Upper lobe of left lung (tissue), 6 donors: ENCODE measurements around the gene BEGAIN. TPM values are rescaled to one million over a fixed set of nuclear protein-coding genes. Genes with fewer than 3 reads are reported as not detected.
A peak's percentile ranks its signal among the peaks of the same experiment; 100 is the strongest.

ENCODE experiments used
- ATAC-seq, 2 donors: fragments of 200-7000 bp; cut with Tn5 transposase; one replicate each; pipeline ENCODE4 v1.9.1; 2022; ENCODE audit warnings: mild to moderate bottlenecking in 2 of 2, moderate library complexity in 2 of 2; ENCODE audit not compliant: low FRiP score in 2 of 2
- DNase-seq, 2 donors: peaks; one replicate each; pipeline ENCODE4 v3.0.0-alpha.2; 2019 to 2020
- H3K27ac ChIP-seq, 4 donors: fragments of 200-600 bp; sonication (generic); one replicate each; pipeline ENCODE4 v1.5.1; 2016 to 2019
- H3K27me3 ChIP-seq, 4 donors: fragments of 200-600 bp; sonication (generic); one replicate each; pipeline ENCODE4 v1.5.1; 2017 to 2019
- H3K36me3 ChIP-seq, 4 donors: fragments of 200-600 bp; sonication (generic); one replicate each; pipeline ENCODE4 v1.5.1; 2016 to 2019
- H3K4me1 ChIP-seq, 4 donors: fragments of 200-600 bp; sonication (generic); one replicate each; pipeline ENCODE4 v1.5.1; 2018 to 2019
- H3K4me3 ChIP-seq, 4 donors: fragments of 200-600 bp; sonication (generic); one replicate each; pipeline ENCODE4 v1.5.1; 2017 to 2019; ENCODE audit warnings: mild to moderate bottlenecking in 2 of 4, moderate library complexity in 1 of 4
- H3K9me3 ChIP-seq, 4 donors: fragments of 200-600 bp; sonication (generic); one replicate each; pipeline ENCODE4 v1.5.1; 2018 to 2019
- EP300 ChIP-seq, 4 donors: sonication (generic); formaldehyde crosslinking; IDR thresholded peaks; one replicate each; pipeline ENCODE4 v1.5.1; 2017; ENCODE audit warnings: antibody characterized with exemption in 4 of 4, control low read depth in 2 of 4
- POLR2A ChIP-seq, 4 donors: fragments of 450-650 bp; IDR thresholded peaks; one replicate each; pipeline ENCODE4 v1.5.1; 2016 to 2017; ENCODE audit warnings: antibody characterized with exemption in 4 of 4, mild to moderate bottlenecking in 2 of 4
- POLR2AphosphoS5 ChIP-seq, 2 donors: sonication (generic); formaldehyde crosslinking; IDR thresholded peaks; one replicate each; pipeline ENCODE4 v1.5.1; 2017; ENCODE audit warnings: antibody characterized with exemption in 2 of 2
- WGBS, 2 donors: methylation state at CpG; one replicate each; pipeline ENCODE4 v1.1.5; 2017 to 2018; 5-methylcytosine and 5-hydroxymethylcytosine counted together
- total RNA-seq, 6 donors: library from RNA; depleted of rRNA in 4 of 6; stranded (reverse); fragments of >200 nt in 4 of 6; gene quantifications; one replicate each; pipeline versions ENCODE4 v1.1.0 to v1.2.1, GENCODE V29; 2016 to 2021
- TF ChIP-seq, protein P1 (sequence below), 6 experiments: fragments of 450-650 bp in 4 of 6; fragments of 200-600 bp in 2 of 6; sonication (generic) in 2 of 6; IDR thresholded peaks; one replicate each; pipeline ENCODE4 v1.5.1; 2016 to 2019; ENCODE audit warnings: antibody characterized with exemption in 6 of 6
- donor health status: DM: no; HTN: no; CAD: no; lungs with moderate emphysema.
- donor health status: DM: no; HTN: yes; CAD: no; lungs with severe emphysema.

The BEGAIN gene
- total RNA-seq, 6 donors from 2014 or later, result under 0.01 to 2.0 (median 0.88) TPM

DNA sequence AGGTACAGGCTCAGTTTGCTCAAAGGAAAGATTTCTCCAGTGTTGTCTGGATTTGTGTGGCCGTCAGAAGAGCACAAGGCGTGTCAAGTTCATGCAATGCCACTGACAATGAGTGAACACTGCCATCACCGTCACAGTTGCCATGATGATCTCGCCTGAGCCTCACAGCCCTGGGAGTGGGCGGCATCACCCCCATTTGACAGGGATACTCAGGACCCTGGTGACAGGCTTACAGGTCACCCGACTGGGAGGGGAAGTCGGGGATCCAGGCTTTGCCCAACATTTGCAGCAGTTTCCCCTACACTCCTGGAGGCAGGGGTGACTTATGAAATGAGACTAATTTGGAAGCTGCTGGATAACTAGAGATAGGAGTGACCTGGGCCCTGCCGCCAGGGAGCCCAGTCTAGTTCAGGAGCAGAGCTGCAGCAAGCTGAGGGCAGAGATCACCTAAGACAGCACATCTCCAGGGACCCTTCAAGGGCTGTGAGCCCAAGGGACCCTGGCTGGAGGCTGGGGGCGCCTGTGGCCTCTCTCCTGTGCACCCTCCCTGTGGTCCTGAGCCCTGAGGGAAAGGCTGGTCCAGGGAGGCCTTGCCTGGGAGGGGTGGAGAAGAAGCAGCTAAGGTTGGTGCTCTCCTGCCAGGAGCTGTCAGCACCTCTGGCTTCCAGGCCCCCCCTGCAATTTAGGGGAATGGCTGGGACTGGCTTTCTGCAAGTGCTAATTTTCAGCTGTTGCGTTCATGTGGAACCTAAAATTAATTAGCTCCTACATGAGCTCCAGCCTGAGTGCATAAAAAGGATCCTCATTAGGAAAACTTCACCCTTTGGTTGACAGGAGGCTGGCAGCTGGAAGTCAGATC, 32.4 kb upstream of the BEGAIN start:
- no peak for ATAC-seq
- H3K4me3 ChIP-seq, result no peak overlapping the region
- no peaks in the 10 kb centered on the region for H3K36me3 ChIP-seq
- H3K9me3 ChIP-seq, result no peaks in the 10 kb centered on the region
- H3K27ac ChIP-seq, result no peak overlapping the region
- TF ChIP-seq POLR2A (IDR thresholded peaks at IDR 0.05), result no peak
- TF ChIP-seq, protein P1, sequence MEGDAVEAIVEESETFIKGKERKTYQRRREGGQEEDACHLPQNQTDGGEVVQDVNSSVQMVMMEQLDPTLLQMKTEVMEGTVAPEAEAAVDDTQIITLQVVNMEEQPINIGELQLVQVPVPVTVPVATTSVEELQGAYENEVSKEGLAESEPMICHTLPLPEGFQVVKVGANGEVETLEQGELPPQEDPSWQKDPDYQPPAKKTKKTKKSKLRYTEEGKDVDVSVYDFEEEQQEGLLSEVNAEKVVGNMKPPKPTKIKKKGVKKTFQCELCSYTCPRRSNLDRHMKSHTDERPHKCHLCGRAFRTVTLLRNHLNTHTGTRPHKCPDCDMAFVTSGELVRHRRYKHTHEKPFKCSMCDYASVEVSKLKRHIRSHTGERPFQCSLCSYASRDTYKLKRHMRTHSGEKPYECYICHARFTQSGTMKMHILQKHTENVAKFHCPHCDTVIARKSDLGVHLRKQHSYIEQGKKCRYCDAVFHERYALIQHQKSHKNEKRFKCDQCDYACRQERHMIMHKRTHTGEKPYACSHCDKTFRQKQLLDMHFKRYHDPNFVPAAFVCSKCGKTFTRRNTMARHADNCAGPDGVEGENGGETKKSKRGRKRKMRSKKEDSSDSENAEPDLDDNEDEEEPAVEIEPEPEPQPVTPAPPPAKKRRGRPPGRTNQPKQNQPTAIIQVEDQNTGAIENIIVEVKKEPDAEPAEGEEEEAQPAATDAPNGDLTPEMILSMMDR (IDR thresholded peaks at IDR 0.05), result no peak
- TF ChIP-seq POLR2AphosphoS5 (IDR thresholded peaks at IDR 0.05), result no peak
- TF ChIP-seq EP300 (IDR thresholded peaks at IDR 0.05), result no peak
- H3K27me3 ChIP-seq, result no peaks in the 10 kb centered on the region
- DNase-seq, result no peak
- 85 to 97% methylated on average over 7 to 10 of the region's 10 CpGs for WGBS, 2 donors
- H3K4me1 ChIP-seq, result peaks cover 16 to 37% (median 21%) of the 10 kb centered on the region in 4 donors

DNA sequence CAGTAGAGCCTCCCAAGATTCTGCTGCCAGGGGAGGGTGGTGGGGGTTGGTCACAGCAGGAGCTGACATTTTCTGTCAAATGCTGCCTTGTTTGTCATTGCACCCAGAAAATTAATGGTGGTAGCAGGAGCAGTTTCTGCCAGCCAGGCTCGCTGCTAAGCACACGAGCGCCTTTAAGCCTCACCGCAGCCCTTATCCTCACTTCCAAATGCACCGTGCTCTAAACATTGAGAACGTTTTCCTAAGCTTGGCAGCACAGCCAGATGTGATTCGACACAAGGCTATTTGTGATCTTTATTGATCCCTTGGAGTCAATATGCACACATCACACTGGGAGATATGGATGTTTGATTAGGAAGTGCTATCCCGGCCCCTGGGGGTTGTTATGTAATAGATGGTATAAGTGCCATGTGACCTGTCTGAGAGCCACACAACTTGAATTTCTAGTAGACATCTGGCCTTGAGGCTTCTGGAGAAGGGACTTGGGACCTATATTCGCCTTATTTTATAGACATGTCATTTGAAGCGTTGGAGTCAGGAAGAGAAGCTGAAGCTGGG, 31.6 kb upstream of the BEGAIN start:
- H3K9me3 ChIP-seq, result no peaks in the 10 kb centered on the region

DNA sequence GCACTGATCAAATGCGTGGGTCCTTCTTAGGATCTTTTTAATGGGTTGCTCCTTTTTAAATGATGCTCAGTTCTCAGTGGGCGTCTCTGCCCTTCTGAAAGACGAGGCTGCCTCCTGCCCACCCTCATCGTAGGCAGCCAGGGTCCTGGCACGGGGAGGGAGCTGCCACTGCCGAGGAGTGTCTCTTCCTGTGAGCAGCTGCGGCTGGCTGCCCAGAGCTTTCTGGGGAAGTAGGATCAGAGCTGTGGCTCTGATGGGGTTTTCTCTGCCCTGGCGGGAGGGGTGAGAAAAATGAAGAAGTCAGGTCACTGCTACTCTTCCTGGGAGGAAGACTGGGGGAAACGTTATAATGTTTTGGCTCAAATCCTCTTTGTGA, 31.1 kb upstream of the BEGAIN start:
- no peaks in the 10 kb centered on the region for H3K27me3 ChIP-seq
- no peaks in the 10 kb centered on the region for H3K9me3 ChIP-seq
- WGBS, 2 donors, result 10 to 20% methylated on average over 4 to 9 of the region's 9 CpGs
- peaks cover 16 to 37% (median 21%) of the 10 kb centered on the region in 4 donors for H3K4me1 ChIP-seq
- DNase-seq (no peak), ATAC-seq (peak in 1 of 2 donors; percentile 58)
- no peak overlapping the region for H3K4me3 ChIP-seq
- no peak overlapping the region for H3K27ac ChIP-seq
- TF ChIP-seq, protein P1 (IDR thresholded peaks at IDR 0.05), result no peak
- TF ChIP-seq EP300 (IDR thresholded peaks at IDR 0.05) (no peak), POLR2A (IDR thresholded peaks at IDR 0.05) (no peak), POLR2AphosphoS5 (IDR thresholded peaks at IDR 0.05) (no peak)
- no peaks in the 10 kb centered on the region for H3K36me3 ChIP-seq

More for the DNA sequence above, 31.6 kb upstream of the BEGAIN start:
- WGBS, 2 donors, result 62 to 69% methylated on average over 10 of the region's 10 CpGs
- H3K36me3 ChIP-seq, result no peaks in the 10 kb centered on the region
- H3K27ac ChIP-seq, result no peak overlapping the region
- DNase-seq (no peak), ATAC-seq (no peak)
- no peaks in the 10 kb centered on the region for H3K27me3 ChIP-seq
- TF ChIP-seq POLR2A (IDR thresholded peaks at IDR 0.05), result no peak
- TF ChIP-seq POLR2AphosphoS5 (IDR thresholded peaks at IDR 0.05), result no peak
- TF ChIP-seq, protein P1 (IDR thresholded peaks at IDR 0.05), result no peak
- no peak for TF ChIP-seq EP300 (IDR thresholded peaks at IDR 0.05)
- no peak overlapping the region for H3K4me3 ChIP-seq
- H3K4me1 ChIP-seq, result peaks cover 16 to 37% (median 21%) of the 10 kb centered on the region in 4 donors

DNA sequence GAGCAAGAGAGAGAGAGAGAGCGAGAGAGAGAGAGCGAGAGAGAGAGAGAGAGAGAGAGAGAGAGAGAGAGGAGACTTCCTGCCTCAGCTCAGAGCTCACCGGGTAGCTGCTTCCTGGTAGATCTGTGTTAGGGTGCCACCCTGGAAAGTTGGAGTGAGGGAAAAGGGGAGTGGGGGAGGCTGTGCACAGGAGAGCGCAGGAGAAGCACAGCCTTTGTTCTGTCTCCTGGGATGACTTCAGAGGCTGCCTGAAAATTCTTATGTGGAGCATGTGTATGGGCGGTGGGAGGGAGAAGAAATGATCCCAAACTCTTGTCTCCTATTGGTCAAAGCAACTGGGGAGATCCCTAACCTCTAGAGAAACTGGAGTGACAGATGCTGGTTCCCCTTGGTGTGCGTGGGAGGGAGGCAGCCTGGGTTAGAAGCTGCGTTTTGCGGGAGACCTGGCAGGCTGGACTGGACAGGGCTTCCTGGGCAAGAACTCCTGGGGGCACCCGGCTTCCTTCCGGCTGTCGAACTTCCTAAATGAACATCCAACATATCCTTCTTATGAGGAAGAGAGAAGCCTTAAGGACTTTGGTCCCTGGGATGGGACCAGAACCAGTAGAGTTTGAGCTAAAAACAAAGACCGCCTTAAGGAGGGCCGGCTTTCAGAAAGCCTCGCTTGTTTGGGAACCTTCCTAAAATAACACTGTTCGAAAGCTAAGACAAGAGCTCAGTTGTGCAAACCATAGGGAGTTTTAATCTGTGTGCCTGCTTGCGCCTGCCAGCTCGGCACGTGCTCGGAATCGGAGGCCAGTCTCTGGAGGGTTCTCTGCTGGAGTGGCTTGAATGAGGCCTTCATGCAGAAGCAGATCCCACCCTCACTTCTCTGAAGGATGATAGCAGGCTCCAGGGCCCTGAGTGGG, 30.4 kb upstream of the BEGAIN start:
- no peak overlapping the region for H3K4me3 ChIP-seq
- TF ChIP-seq POLR2AphosphoS5 (IDR thresholded peaks at IDR 0.05) (no peak), EP300 (IDR thresholded peaks at IDR 0.05) (no peak)
- TF ChIP-seq, protein P1 (IDR thresholded peaks at IDR 0.05), result peak in 1 of 6 experiments; percentile 24
- 44 to 55% methylated on average over 17 to 20 of the region's 20 CpGs for WGBS, 2 donors
- ATAC-seq, result peak in 1 of 2 donors; percentile 5
- no peaks in the 10 kb centered on the region for H3K27me3 ChIP-seq
- H3K27ac ChIP-seq, result no peak overlapping the region
- no peak for DNase-seq
- no peaks in the 10 kb centered on the region for H3K36me3 ChIP-seq
- H3K4me1 ChIP-seq, result peaks cover 16 to 37% (median 21%) of the 10 kb centered on the region in 4 donors
- no peaks in the 10 kb centered on the region for H3K9me3 ChIP-seq
